B cell (primary cell): ENCODE results near the gene MACIR. TPM values are rescaled to one million over a fixed set of nuclear protein-coding genes. Genes with fewer than 3 reads are reported as not detected.

Experiments
- ATAC-seq: fragments of 200-7000 bp; cut with Tn5 transposase; one replicate; pipeline ENCODE4 v1.10.0; 2021; ENCODE audit warnings: low read depth, mild to moderate bottlenecking, moderate number of reproducible peaks, moderate library complexity
- CTCF ChIA-PET: fragments of 350-600 bp; sonication (Branson Sonifier 250); formaldehyde crosslinking; loops from one replicate; lab custom pipeline; 2021; ENCODE audit warnings: antibody characterized with exemption, inconsistent platforms; lab: Charles Lee
- POLR2A ChIA-PET: fragments of 350-600 bp; sonication (Branson Sonifier 250); formaldehyde crosslinking; loops from one replicate; lab custom pipeline; 2021; ENCODE audit warnings: antibody characterized with exemption; lab: Charles Lee
- DNase-seq: peaks from one replicate; pipeline ENCODE4 v3.0.0; 2013
- H2AFZ ChIP-seq: 2 replicates; pipeline ENCODE4 v1.6.1; 2012; ENCODE audit warnings: mild to moderate bottlenecking, low read depth, low read length; ENCODE audit not compliant: insufficient read depth, poor library complexity, severe bottlenecking
- H3K27ac ChIP-seq, 2 donors: 1 replicate in 1 of 2; 2 replicates in 1 of 2; pipeline ENCODE4 v1.5.1; 2012 to 2013; ENCODE audit warnings: low read length in 2 of 2, mild to moderate bottlenecking in 2 of 2, moderate library complexity in 1 of 2
- H3K27me3 ChIP-seq, 4 experiments: fragments of 200-600 bp in 1 of 4; sonication (generic) in 1 of 4; replicated peaks in 1 of 4; 1 replicate in 2 of 4; 2 replicates in 2 of 4; pipeline versions ENCODE4 v1.6.1 to v1.7.0; 2013 to 2016; ENCODE audit warnings: low read length in 3 of 4, mild to moderate bottlenecking in 2 of 4, mixed read lengths in 1 of 4, moderate library complexity in 1 of 4; ENCODE audit not compliant: insufficient read depth in 4 of 4, control insufficient read depth in 3 of 4; ENCODE audit errors: control extremely low read depth in 1 of 4
- H3K36me3 ChIP-seq, 2 experiments: replicated peaks in 1 of 2; 1 replicate in 1 of 2; 2 replicates in 1 of 2; pipeline versions ENCODE4 v1.6.1 to v1.7.1; 2013; ENCODE audit warnings: low read length in 1 of 2; ENCODE audit not compliant: insufficient read depth in 2 of 2, control insufficient read depth in 1 of 2; ENCODE audit errors: control extremely low read depth in 1 of 2, extremely low read depth in 1 of 2
- H3K4me1 ChIP-seq, 2 donors: fragments of 200-600 bp in 1 of 2; sonication (generic) in 1 of 2; 1 replicate in 1 of 2; 2 replicates in 1 of 2; pipeline versions ENCODE4 v1.5.1 to v1.6.1; 2013 to 2017; ENCODE audit warnings: low read length in 2 of 2; ENCODE audit not compliant: control insufficient read depth in 2 of 2, insufficient read depth in 2 of 2
- H3K4me2 ChIP-seq: replicated peaks from 2 replicates; pipeline ENCODE3; 2012; ENCODE audit warnings: mild to moderate bottlenecking, low read depth, low read length; ENCODE audit not compliant: poor library complexity, severe bottlenecking
- H3K4me3 ChIP-seq, 5 experiments: fragments of 200-600 bp in 1 of 5; sonication (generic) in 1 of 5; 1 replicate in 3 of 5; 2 replicates in 2 of 5; pipeline versions ENCODE4 v1.5.1 to v1.7.0; 2011 to 2016; ENCODE audit warnings: low read length in 4 of 5, mild to moderate bottlenecking in 4 of 5, low read depth in 2 of 5, control low read depth in 1 of 5, moderate library complexity in 1 of 5; ENCODE audit not compliant: insufficient read depth in 1 of 5; ENCODE audit errors: control extremely low read depth in 1 of 5, extremely low read depth in 1 of 5
- H3K79me2 ChIP-seq: fragments of 200-600 bp; sonication (generic); one replicate; pipeline ENCODE4 v1.6.0; 2016; ENCODE audit warnings: low read length; ENCODE audit not compliant: control insufficient read depth, insufficient read depth
- H3K9ac ChIP-seq: fragments of 200-600 bp; sonication (generic); 2 replicates; pipeline ENCODE4 v1.6.1; 2017; ENCODE audit warnings: mild to moderate bottlenecking, low read length, moderate library complexity
- H3K9me3 ChIP-seq, 3 donors: one replicate each; pipeline versions ENCODE4 v1.6.1 to v1.7.1; 2013; ENCODE audit warnings: low read length in 2 of 3; ENCODE audit not compliant: control insufficient read depth in 2 of 3, insufficient read depth in 1 of 3; ENCODE audit errors: control extremely low read depth in 1 of 3
- H4K20me1 ChIP-seq: 2 replicates; pipeline ENCODE4 v1.6.0; 2012; ENCODE audit warnings: mild to moderate bottlenecking, low read length; ENCODE audit not compliant: insufficient read depth, control insufficient read depth, poor library complexity, severe bottlenecking
- H3K27ac Mint-ChIP-seq: one replicate; pipeline ENCODE4 v1.8.0; 2021; ENCODE audit warnings: mixed read lengths
- H3K27me3 Mint-ChIP-seq: one replicate; pipeline ENCODE4 v1.8.0; 2021; ENCODE audit warnings: mixed read lengths
- H3K4me1 Mint-ChIP-seq: one replicate; pipeline ENCODE4 v1.8.0; 2021; ENCODE audit warnings: mixed read lengths
- H3K4me3 Mint-ChIP-seq: one replicate; pipeline ENCODE4 v1.8.0; 2021; ENCODE audit warnings: mixed read lengths
- H3K9me3 Mint-ChIP-seq: one replicate; pipeline ENCODE4 v1.8.0; 2022; ENCODE audit warnings: mixed read lengths; ENCODE audit not compliant: insufficient read depth
- EZH2 ChIP-seq: IDR thresholded peaks from 2 replicates; pipeline ENCODE4 v1.6.1; 2012; ENCODE audit warnings: borderline replicate concordance, low read depth, mild to moderate bottlenecking, moderate library complexity, low read length; ENCODE audit not compliant: insufficient read depth, poor library complexity, severe bottlenecking
- WGBS: methylation state at CpG from one replicate; pipeline ENCODE4 v1.1.5; 2013; ENCODE audit warnings: missing lambda C conversion rate; ENCODE audit not compliant: insufficient coverage; 5-methylcytosine and 5-hydroxymethylcytosine counted together
- intact Hi-C: fragments of 100-400 bp; cut with micrococcal nuclease; formaldehyde crosslinking; loops from one replicate; pipeline ENCODE4 v1.10.0; 2022
- polyA plus RNA-seq: library from polyadenylated mRNA; depleted of rRNA; stranded (reverse); fragments of >200 nt; gene quantifications from 2 replicates; pipeline ENCODE4 v1.2.3, GENCODE V29; 2012
- total RNA-seq, 2 donors: library from RNA; stranded (reverse); fragments of 120-200 nt in 1 of 2; gene quantifications; 1 replicate in 1 of 2; 2 replicates in 1 of 2; pipeline versions ENCODE4 v1.2.3 to v1.2.4, GENCODE V29; 2013 to 2022
- TF ChIP-seq, protein P1 (sequence below): fragments of 200-600 bp; IDR thresholded peaks from one replicate; pipeline ENCODE4 v1.8.0; 2022; ENCODE audit warnings: antibody characterized with exemption, mild to moderate bottlenecking

Gene MACIR
- total and polyA plus RNA-seq, 2 donors (not counting 1 experiment from before 2014, with no cell fraction given): 1.3 to 3.3 TPM

DNA sequence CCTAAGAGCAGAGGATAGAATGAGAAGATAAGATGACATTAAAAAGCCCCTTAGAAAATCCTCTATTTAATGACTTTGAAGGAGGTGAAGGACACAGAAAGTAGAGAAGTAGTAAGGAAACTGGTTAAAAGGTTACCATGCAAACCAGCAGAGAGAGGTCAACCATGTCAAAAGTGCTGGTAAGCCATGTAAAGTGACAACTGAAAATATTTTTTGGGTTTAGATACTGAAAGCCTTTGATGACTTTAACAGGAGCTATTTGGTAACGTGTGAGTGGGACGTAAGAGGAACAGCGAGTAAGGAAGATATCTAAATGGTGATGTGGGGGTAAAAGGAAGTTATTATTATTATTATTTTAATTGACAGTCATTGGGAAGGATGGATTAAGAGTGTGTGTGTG is 56.9 kb downstream of the MACIR start:
- no peaks in the 10 kb centered on the region for H3K4me1 Mint-ChIP-seq
- CTCF ChIA-PET: no interaction called here
- no peaks in the 10 kb centered on the region for H3K4me1 ChIP-seq
- intact Hi-C loops: no loop called here
- no peak overlapping the region for H3K4me3 Mint-ChIP-seq
- no peaks in the 10 kb centered on the region for H3K36me3 ChIP-seq
- POLR2A ChIA-PET: no interaction called here
- H3K27ac Mint-ChIP-seq: no peak overlapping the region
- no peaks in the 10 kb centered on the region for H4K20me1 ChIP-seq
- peaks cover 21% of the 10 kb centered on the region for H3K27me3 Mint-ChIP-seq
- H3K9me3 ChIP-seq: no peaks in the 10 kb centered on the region
- no peak overlapping the region for H2AFZ ChIP-seq
- ATAC-seq (no peak), DNase-seq (no peak)
- TF ChIP-seq, protein P1, sequence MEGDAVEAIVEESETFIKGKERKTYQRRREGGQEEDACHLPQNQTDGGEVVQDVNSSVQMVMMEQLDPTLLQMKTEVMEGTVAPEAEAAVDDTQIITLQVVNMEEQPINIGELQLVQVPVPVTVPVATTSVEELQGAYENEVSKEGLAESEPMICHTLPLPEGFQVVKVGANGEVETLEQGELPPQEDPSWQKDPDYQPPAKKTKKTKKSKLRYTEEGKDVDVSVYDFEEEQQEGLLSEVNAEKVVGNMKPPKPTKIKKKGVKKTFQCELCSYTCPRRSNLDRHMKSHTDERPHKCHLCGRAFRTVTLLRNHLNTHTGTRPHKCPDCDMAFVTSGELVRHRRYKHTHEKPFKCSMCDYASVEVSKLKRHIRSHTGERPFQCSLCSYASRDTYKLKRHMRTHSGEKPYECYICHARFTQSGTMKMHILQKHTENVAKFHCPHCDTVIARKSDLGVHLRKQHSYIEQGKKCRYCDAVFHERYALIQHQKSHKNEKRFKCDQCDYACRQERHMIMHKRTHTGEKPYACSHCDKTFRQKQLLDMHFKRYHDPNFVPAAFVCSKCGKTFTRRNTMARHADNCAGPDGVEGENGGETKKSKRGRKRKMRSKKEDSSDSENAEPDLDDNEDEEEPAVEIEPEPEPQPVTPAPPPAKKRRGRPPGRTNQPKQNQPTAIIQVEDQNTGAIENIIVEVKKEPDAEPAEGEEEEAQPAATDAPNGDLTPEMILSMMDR: no peak
- TF ChIP-seq EZH2: no peak
- H3K9ac ChIP-seq: no peak overlapping the region
- H3K4me2 ChIP-seq: no peak overlapping the region
- H3K79me2 ChIP-seq: no peaks in the 10 kb centered on the region
- H3K9me3 Mint-ChIP-seq: no peaks in the 10 kb centered on the region
- H3K27ac ChIP-seq: no peak overlapping the region
- WGBS: no CpG with 5 or more reads among the region's 3 CpGs
- no peak overlapping the region for H3K4me3 ChIP-seq
- H3K27me3 ChIP-seq: peaks cover 0 to 5% (median 2%) of the 10 kb centered on the region in 4 experiments

DNA sequence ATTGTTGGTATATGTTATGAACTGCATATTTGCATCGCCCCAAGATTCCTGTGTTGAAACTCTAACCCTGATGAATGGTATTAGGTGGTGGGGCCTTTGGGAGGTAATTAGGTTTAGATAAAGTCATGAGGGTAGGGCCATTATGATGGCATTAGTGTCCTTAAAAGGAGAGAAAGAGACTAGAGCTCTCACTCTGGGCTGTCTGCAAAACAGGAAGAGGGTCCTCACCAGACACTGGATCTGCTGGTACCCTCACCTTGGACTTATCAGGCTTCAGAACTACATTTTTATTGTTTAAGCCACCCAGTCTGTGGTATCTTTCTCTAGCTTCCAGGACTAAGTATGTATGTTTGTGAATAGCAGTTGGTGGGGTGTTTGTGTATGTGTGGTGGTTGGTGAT is 68.9 kb downstream of the MACIR start:
- Mint-ChIP-seq H3K27ac (no peak overlapping the region), H3K9me3 (no peaks in the 10 kb centered on the region), H3K27me3 (peaks cover 7% of the 10 kb centered on the region), H3K4me1 (no peaks in the 10 kb centered on the region), H3K4me3 (no peak overlapping the region)
- Histone ChIP-seq H3K27me3 (no peaks in the 10 kb centered on the region), H3K9me3 (no peaks in the 10 kb centered on the region), H3K4me3 (no peak overlapping the region), H3K79me2 (no peaks in the 10 kb centered on the region), H2AFZ (no peak overlapping the region), H4K20me1 (no peaks in the 10 kb centered on the region), H3K9ac (no peak overlapping the region), H3K27ac (no peak overlapping the region), H3K4me1 (no peaks in the 10 kb centered on the region), H3K36me3 (no peaks in the 10 kb centered on the region), H3K4me2 (no peak overlapping the region)
- DNase-seq: no peak
- ATAC-seq: no peak
- intact Hi-C loops: no loop called here
- TF ChIP-seq, protein P1: no peak
- no peak for TF ChIP-seq EZH2
- CTCF ChIA-PET: no interaction called here
- 100% methylated on average over 1 of the region's 1 CpG for whole genome bisulfite sequencing
- POLR2A ChIA-PET: no interaction called here
